MM.1S (cell line): Measurements from ENCODE around the gene METTL24.

ENCODE experiments used
- DNase-seq: peaks from one replicate; pipeline ENCODE4 v3.0.0-alpha.2; 2015
- H2AFZ ChIP-seq: fragments of 300-600 bp; sonication (generic); 2 replicates; pipeline ENCODE4 v1.6.0; 2016; ENCODE audit warnings: antibody characterized with exemption, low read length
- H3F3A ChIP-seq: fragments of 300-600 bp; sonication (generic); 2 replicates; pipeline ENCODE4 v1.6.1; 2016; ENCODE audit warnings: mild to moderate bottlenecking, antibody characterized with exemption, low read length, moderate library complexity, mixed read lengths; ENCODE audit not compliant: insufficient read depth
- H3K27ac ChIP-seq: fragments of 300-600 bp; sonication (generic); 2 replicates; pipeline ENCODE4 v1.5.1; 2016; ENCODE audit warnings: mild to moderate bottlenecking, low read length
- H3K27me3 ChIP-seq: fragments of 300-600 bp; sonication (generic); replicated peaks from 2 replicates; pipeline ENCODE4 v1.6.0; 2016; ENCODE audit warnings: low read length; ENCODE audit not compliant: insufficient read depth
- H3K36me3 ChIP-seq: fragments of 300-600 bp; sonication (generic); replicated peaks from 2 replicates; pipeline ENCODE4 v1.6.1; 2016; ENCODE audit warnings: mild to moderate bottlenecking, low read length, mixed read lengths; ENCODE audit not compliant: insufficient read depth
- H3K4me1 ChIP-seq: fragments of 300-600 bp; sonication (generic); 2 replicates; pipeline ENCODE4 v1.6.1; 2016; ENCODE audit warnings: low read length, mixed read lengths
- H3K4me2 ChIP-seq: fragments of 300-600 bp; sonication (generic); 2 replicates; pipeline ENCODE4 v1.6.0; 2016; ENCODE audit warnings: low read depth, low read length
- H3K4me3 ChIP-seq: fragments of 300-600 bp; sonication (generic); 2 replicates; pipeline ENCODE4 v1.5.1; 2016; ENCODE audit warnings: low read length, mixed read lengths
- H3K79me2 ChIP-seq: fragments of 300-600 bp; sonication (generic); 2 replicates; pipeline ENCODE4 v1.6.1; 2016; ENCODE audit warnings: mixed run types, low read length, mixed read lengths
- H3K9ac ChIP-seq: fragments of 300-600 bp; sonication (generic); 2 replicates; pipeline ENCODE4 v1.6.1; 2016; ENCODE audit warnings: low read length, mixed read lengths
- H3K9me2 ChIP-seq: fragments of 300-600 bp; sonication (generic); replicated peaks from 2 replicates; pipeline ENCODE4 v1.6.1; 2016; ENCODE audit warnings: mild to moderate bottlenecking, low read length, mixed read lengths; ENCODE audit not compliant: insufficient read depth
- H3K9me3 ChIP-seq: fragments of 300-600 bp; sonication (generic); replicated peaks from 2 replicates; pipeline ENCODE4 v1.6.1; 2016; ENCODE audit warnings: mild to moderate bottlenecking, low read length, mixed read lengths; ENCODE audit not compliant: insufficient read depth
- H4K20me1 ChIP-seq: fragments of 300-600 bp; sonication (generic); 2 replicates; pipeline ENCODE4 v1.6.1; 2016; ENCODE audit warnings: mild to moderate bottlenecking, low read length, moderate library complexity, mixed read lengths; ENCODE audit not compliant: insufficient read depth
- CTCF ChIP-seq: fragments of 300-600 bp; sonication (generic); IDR thresholded peaks from 2 replicates; pipeline ENCODE4 v1.5.1; 2016; ENCODE audit warnings: antibody characterized with exemption, low read length, mixed read lengths
- EZH2 ChIP-seq: fragments of 300-600 bp; sonication (generic); optimal IDR thresholded peaks from 2 replicates; pipeline ENCODE3; 2017; ENCODE audit warnings: low read depth, mild to moderate bottlenecking, antibody characterized with exemption, low read length, mixed read lengths
- EZH2phosphoT487 ChIP-seq: fragments of 300-600 bp; sonication (generic); IDR thresholded peaks from 2 replicates; pipeline ENCODE4 v1.6.1; 2018; ENCODE audit warnings: antibody characterized with exemption, low read length

The METTL24 gene

DNA sequence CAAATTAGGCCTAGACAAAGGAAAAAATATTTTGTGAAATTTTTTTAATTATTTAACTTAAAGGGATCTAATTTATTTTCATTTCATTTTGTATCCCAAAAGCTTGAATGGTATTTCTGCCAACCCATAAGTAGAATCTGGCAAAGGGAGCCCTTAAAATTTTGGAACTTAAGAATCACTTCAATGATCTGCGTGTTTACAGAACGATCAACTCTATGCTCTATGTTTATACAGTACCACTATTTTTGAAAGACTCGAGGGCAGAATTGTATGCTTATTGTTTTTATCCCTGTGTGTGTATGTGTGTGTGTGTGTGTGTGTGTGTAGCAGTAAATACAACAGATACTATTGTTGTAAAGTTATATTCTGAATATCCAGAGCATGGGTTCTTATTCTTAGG lies 39.2 kb downstream of the METTL24 start:
- no peaks in the 10 kb centered on the region for H3K9me3 ChIP-seq
- H3K4me2 ChIP-seq: no peak overlapping the region
- H3K9me2 ChIP-seq: no peaks in the 10 kb centered on the region
- DNase-seq: no peak
- no peak for TF ChIP-seq CTCF
- TF ChIP-seq EZH2phosphoT487: no peak
- TF ChIP-seq EZH2: no peak
- H2AFZ ChIP-seq: no peak overlapping the region
- no peaks in the 10 kb centered on the region for H3K27me3 ChIP-seq
- no peak overlapping the region for H3K9ac ChIP-seq
- H3F3A ChIP-seq: no peaks in the 10 kb centered on the region
- H4K20me1 ChIP-seq: no peaks in the 10 kb centered on the region
- no peaks in the 10 kb centered on the region for H3K79me2 ChIP-seq
- no peaks in the 10 kb centered on the region for H3K4me1 ChIP-seq
- H3K36me3 ChIP-seq: no peaks in the 10 kb centered on the region
- H3K27ac ChIP-seq: no peak overlapping the region
- no peak overlapping the region for H3K4me3 ChIP-seq

DNA sequence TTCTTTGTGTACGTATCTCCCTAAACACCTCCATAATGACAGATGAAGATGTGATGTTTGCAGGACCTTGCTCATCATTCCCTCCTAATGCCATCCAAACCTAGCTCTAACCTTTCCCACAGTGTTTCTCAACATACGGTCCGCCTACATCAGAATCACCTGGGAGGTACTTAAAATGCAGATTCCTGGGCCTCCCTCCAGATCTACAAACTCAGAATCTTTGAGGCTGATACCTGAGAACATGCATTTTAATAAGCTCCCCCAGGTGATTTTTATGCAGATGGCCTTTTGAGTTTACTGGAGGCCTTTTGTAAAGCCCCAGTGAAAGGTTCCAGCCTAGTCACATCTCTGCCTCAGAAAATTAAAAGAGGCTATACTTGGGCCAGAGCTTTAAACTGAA lies 40.5 kb downstream of the METTL24 start:
- no peak overlapping the region for H3K4me3 ChIP-seq
- no peaks in the 10 kb centered on the region for H3K4me1 ChIP-seq
- H3K36me3 ChIP-seq: no peaks in the 10 kb centered on the region
- H3K79me2 ChIP-seq: no peaks in the 10 kb centered on the region
- no peak for DNase-seq
- H3K27ac ChIP-seq: no peak overlapping the region
- TF ChIP-seq CTCF: no peak
- TF ChIP-seq EZH2phosphoT487: no peak
- no peak for TF ChIP-seq EZH2
- no peaks in the 10 kb centered on the region for H3K9me2 ChIP-seq
- H3F3A ChIP-seq: no peaks in the 10 kb centered on the region
- H3K27me3 ChIP-seq: no peaks in the 10 kb centered on the region
- H3K9ac ChIP-seq: no peak overlapping the region
- no peak overlapping the region for H2AFZ ChIP-seq
- H4K20me1 ChIP-seq: no peaks in the 10 kb centered on the region
- H3K4me2 ChIP-seq: no peak overlapping the region
- no peaks in the 10 kb centered on the region for H3K9me3 ChIP-seq

GRCh38 chr6:110317189-110317588 lies 41.0 kb downstream of the METTL24 start:
- TF ChIP-seq EZH2phosphoT487 (no peak), CTCF (no peak), EZH2 (no peak)
- H3F3A ChIP-seq: no peaks in the 10 kb centered on the region
- no peaks in the 10 kb centered on the region for H3K36me3 ChIP-seq
- no peak overlapping the region for H3K27ac ChIP-seq
- H3K4me1 ChIP-seq: no peaks in the 10 kb centered on the region
- no peaks in the 10 kb centered on the region for H3K79me2 ChIP-seq
- no peaks in the 10 kb centered on the region for H3K9me3 ChIP-seq
- no peaks in the 10 kb centered on the region for H3K9me2 ChIP-seq
- no peak for DNase-seq
- H4K20me1 ChIP-seq: no peaks in the 10 kb centered on the region
- no peak overlapping the region for H3K9ac ChIP-seq
- H3K27me3 ChIP-seq: no peaks in the 10 kb centered on the region
- H3K4me3 ChIP-seq: no peak overlapping the region
- H2AFZ ChIP-seq: no peak overlapping the region
- H3K4me2 ChIP-seq: no peak overlapping the region
